GM12865 (cell line): ENCODE data around the gene CDS2.

Experiments used
- DNase-seq: peaks from one replicate; pipeline ENCODE4 v3.0.0; 2010; ENCODE audit warnings: low read depth
- H3K4me3 ChIP-seq: 2 replicates; pipeline ENCODE4 v1.5.1; 2011; ENCODE audit warnings: mild to moderate bottlenecking, low read depth, low read length, control low read depth
- TF ChIP-seq, protein P1 (sequence below): IDR thresholded peaks from 2 replicates; pipeline ENCODE4 v1.5.1; 2011; ENCODE audit warnings: low read length, control low read depth, low read depth, inconsistent platforms; ENCODE audit not compliant: insufficient read depth; ENCODE audit errors: missing control alignments

CDS2 gene

DNA sequence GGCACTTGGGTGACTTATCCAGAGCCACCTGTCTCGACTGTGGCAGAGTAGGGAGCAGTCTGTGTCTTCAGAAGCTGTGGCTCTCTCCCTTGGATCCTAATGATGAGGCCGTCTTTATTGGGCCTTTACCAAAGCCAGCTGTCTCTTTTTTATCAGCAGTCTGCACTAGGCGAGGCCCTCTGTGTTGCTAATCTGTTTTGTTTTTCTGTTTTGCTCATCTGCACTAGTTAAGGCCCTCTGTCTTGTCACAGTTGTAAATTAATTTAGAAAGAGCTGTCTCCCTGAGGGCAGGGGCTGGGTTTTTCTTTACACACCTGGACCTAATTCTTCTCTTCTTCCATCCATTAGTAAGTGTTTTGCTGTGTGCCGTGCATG lies 45.0 kb downstream of the CDS2 start:
- TF ChIP-seq, protein P1, sequence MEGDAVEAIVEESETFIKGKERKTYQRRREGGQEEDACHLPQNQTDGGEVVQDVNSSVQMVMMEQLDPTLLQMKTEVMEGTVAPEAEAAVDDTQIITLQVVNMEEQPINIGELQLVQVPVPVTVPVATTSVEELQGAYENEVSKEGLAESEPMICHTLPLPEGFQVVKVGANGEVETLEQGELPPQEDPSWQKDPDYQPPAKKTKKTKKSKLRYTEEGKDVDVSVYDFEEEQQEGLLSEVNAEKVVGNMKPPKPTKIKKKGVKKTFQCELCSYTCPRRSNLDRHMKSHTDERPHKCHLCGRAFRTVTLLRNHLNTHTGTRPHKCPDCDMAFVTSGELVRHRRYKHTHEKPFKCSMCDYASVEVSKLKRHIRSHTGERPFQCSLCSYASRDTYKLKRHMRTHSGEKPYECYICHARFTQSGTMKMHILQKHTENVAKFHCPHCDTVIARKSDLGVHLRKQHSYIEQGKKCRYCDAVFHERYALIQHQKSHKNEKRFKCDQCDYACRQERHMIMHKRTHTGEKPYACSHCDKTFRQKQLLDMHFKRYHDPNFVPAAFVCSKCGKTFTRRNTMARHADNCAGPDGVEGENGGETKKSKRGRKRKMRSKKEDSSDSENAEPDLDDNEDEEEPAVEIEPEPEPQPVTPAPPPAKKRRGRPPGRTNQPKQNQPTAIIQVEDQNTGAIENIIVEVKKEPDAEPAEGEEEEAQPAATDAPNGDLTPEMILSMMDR = no peak
- H3K4me3 ChIP-seq = no peak overlapping the region
- DNase-seq = no peak

DNA sequence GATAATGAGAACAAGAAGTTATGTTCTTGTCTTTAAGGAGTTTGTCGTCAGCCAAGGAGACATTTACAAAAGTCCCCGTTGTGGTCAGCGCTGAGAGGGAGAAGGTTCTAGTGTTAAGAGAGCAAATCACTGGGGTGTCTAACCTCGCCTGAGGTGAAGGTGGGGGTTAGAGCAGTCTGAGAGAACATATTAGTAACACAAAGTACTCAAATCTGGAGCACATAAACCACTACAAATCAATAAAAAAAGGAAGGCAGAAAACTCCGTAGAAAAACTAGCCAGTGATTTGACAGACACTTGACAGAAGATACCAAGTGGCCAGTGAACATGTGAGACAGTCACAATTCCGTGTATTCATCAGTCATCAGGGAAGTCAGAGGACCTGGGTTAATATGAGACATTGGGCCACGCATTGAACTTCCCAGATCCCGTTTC lies 45.4 kb downstream of the CDS2 start:
- DNase-seq = peak; percentile 78
- H3K4me3 ChIP-seq = no peak overlapping the region
- TF ChIP-seq, protein P1 = no peak

DNA sequence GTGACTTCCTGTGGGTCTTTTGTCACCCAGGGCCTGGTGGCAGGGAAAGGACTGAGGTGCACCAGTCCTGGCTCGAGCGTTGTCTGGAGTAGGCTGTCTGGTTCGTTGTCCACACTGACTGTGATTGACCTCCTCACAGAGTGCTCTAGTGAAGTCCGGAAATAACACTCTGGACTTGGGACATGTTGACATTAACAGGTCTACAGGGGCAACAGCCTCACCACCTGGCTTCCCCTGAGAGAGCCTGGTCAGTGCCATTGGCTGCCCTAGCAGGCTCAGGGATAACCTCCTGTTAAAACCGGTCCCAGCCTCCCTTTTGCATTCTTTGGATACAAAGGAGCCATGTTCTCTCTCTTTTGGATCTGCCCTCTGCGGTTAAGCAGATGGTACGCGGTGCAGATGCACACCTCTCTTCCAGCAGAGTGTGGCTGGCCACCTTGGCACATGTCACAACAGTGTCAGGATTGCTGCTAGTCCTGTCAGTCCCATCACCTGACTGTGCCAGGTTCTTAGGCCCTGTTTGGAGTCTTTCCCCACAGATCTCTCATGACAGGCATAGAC lies 46.2 kb downstream of the CDS2 start:
- no peak overlapping the region for H3K4me3 ChIP-seq
- TF ChIP-seq, protein P1 = no peak
- DNase-seq = no peak

DNA sequence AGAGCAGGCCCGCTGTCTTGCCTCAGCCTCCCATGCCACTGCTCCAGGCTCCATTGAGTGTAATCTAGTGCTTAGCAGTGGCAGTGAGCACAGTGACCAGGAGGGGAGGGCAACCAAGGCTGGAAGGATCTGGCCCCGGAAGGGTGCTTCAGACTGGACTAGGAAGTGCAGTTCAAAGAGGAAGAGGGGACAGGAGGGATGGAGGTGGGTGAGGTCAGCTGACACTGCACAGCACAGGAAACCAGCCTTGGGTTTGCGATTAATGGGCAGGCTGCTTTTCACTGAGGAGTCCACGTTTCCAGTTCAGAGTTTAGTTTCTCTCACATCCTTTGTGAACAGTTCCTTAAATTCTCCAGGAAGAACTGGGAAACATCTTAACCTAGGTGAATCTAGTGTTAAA lies 46.9 kb downstream of the CDS2 start:
- DNase-seq = no peak
- no peak overlapping the region for H3K4me3 ChIP-seq
- TF ChIP-seq, protein P1 = no peak

DNA sequence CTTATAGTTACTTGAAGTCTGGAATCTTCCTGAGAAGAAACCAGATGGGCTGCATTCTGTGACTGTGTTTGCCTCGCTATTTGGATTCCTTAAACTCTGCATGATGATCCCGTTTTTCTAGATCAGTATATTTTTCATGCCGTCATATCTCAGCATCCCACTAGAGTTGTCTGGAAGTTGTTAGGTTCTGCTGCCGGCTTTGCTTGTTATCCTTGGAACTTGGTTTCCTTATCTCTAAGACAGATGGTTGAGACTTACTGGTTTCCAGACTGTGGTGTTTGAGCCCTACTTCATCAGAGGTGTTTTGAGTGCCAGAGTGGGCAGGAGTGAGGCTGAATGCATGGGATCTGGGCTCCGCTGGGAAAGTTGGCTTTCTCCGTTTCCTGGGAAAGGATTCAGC lies 50.3 kb downstream of the CDS2 start:
- DNase-seq = no peak
- TF ChIP-seq, protein P1 = no peak

DNA sequence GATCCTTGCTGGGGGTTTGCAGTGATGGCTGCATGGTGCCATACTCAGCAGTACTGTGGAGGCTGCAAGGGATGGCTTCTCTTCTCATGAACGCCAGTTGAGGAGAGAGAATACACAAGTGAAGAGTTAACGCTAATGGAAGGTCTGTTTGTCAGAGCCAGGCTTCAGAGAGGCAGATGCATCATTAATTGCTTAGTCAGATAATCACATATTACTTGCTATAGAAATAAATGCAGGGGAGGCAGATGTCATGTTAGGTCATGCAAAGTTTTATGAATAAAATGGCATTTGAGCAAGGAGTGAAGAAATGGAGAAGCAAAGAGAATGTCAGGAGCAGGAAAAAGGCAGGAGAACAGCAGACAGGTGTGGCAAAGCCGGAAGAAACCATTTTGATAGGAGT lies 51.2 kb downstream of the CDS2 start:
- TF ChIP-seq, protein P1 = no peak
- no peak for DNase-seq
- H3K4me3 ChIP-seq = no peak overlapping the region

More for the DNA sequence above, 50.3 kb downstream of the CDS2 start:
- H3K4me3 ChIP-seq = no peak overlapping the region

DNA sequence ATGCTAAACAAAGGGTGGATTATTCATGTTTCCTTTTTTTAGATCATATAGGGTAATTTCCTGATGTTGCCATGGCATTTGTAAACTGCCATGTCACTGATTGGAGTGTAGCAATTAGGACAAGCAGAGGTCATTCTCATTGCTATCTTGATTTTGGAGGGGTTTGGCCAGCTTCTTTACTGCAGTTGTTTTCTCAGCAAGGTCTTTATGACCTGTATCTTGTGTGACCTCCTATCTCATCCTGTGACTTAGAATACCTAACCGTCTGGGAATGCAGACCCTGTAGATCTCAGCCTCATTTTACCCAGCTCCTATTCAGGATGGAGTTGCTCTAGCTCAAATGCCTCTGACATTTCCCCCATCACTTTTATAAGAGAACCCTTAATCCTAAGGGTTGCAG lies 53.6 kb downstream of the CDS2 start:
- no peak overlapping the region for H3K4me3 ChIP-seq
- TF ChIP-seq, protein P1 = no peak
- DNase-seq = no peak
